ENCODE results near the gene NARF.
"Not testable (repeated sequence)": the region's sequence is repeated elsewhere in the genome, so short reads cannot be mapped to it uniquely, and the experiment has no call there.

The NARF gene

DNA sequence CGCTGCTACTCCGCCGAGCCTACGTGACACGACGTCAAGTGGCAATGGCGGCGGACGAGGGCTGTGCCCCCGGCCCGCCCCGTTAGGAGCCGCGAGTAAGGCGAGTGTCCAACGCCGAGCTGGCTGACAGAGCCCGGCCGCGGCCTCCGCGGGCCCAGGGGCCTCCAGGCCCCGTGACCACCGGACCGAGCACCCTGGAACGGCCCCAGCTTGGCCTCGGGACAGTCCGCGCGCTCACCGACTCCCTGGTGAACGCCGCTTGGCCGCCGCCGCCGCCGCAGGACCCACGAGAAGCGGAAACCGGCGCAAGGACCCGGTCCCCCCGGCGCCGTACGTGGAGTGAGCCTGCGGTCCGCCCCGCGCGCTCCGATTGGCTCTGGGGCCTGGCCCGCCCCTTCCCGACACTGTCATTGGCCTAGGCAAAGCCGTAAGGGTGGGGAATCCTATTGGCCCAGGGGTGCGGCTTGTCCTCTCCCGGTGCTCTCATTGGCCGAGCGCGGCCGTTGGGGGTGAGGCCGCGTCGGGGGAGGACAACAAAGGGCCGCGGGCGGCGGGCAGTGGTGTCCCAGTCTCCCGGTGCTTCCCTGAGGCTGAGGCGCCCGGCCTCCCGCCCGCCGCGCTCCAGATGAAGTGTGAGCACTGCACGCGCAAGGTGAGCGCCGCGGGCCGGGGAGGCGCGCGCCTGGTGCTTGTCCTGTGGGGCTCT, at the start of gene NARF:
NARF (plus strand) TSS at position 563 of the 706 bp plus-strand sequence; CDS start at position 626, 63 bp downstream.
- peak; percentile 93 for DNase-seq (ENCODE audit: low read depth)

DNA sequence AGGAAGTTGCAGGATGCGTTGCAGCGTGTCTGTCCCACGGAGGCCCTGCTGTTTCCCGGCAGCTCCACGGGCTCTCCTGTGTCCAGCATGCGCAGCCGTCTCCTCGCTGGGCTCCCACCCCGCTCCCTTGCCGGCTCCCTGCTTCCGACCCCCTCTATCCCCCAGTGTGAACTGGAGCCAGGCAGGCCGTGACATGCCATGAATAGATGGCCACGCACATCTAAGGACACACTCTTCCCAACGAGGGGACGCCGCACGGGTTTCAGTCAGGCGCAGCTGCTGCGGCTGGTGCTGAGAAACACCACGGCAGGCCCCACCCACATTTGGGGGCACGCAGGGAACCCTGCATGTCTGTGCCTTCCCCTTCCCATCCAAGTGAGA, 49.6 kb upstream of the NARF start:
- DNase-seq (ENCODE audit: low read depth), result no peak

DNA sequence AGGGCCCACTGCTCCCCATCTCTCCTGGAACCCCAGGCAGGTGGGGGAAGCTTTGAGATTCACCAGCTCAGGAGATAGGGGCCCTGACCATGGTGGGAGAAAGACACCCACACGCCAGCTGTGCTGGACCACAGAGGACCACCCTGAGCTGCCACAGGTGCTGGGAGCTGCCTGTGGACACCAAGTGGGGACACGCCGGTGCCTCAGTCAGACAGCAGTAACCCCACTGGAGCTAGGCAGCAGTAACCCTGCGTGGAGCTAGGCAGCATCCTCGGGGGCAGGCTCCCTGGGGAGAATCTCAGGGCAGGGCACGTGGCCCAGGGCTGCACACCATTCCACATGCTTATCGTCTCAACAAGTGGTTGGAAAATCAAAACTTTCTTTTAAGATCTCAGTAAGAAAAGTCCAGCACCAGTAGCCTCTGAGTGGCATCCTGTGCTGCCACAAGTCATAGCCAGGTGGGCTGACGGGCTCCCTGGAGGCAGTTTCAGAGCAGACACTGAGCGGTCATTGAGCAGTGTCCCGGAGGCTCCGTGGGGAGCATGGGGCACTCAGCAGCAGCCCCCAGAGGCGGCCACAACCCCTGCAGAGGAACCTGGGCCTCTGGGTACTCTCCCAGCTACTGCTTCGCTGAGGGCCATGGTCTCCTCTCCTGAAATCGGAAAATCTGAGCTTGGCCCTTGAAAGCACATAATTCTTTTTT, 48.4 kb upstream of the NARF start:
- DNase-seq (ENCODE audit: low read depth), result no peak

DNA sequence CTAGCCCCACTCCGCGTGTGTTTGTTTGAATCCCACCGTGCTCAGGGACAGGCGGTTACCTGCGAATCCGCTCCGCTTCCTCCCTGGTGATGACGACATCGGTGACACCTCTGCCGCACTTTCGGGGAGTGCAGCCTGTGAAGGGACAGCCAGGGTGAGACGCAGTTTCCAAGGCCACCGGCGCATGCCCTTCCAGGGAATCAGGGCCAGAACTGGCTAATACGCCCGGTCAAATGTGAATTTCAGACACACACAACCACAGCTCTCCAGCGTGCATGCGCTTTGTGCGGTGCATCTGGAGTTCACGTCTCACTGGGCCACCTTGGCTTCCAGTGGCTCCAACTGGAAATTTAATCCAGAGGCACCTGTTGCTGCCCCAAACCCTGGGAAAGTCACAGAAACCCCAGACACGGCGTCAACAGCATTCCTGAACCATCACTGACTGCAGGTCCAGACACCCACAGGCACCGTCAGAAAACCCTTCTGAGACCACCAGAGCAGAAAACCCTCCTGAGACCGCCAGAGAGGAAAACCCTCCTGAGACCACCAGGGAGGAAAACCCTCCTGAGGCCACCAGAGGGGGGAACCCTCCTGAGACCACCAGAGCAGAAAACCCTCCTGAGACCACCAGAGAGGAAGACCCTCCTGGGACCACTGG, 47.0 kb upstream of the NARF start:
- DNase-seq (ENCODE audit: low read depth), result no peak

DNA sequence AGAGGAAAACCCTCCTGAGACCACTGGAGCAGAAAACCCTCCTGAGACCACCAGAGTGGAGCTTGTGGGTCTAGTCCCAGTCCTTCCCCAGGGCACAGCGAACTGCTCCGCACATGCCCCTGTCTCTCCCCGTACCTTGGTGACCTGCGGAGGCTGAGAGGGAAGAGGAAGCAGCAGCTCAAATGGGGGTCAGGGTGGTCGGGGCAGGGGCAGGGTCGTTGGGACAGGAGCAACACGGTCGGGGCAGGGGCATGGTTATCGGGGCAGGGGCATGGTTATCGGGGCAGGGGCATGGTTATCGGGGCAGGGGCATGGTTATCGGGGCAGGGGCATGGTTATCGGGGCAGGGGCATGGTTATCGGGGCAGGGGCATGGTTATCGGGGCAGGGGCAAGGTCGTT, 46.5 kb upstream of the NARF start:
- not testable (repeated sequence) for DNase-seq (ENCODE audit: low read depth)

DNA sequence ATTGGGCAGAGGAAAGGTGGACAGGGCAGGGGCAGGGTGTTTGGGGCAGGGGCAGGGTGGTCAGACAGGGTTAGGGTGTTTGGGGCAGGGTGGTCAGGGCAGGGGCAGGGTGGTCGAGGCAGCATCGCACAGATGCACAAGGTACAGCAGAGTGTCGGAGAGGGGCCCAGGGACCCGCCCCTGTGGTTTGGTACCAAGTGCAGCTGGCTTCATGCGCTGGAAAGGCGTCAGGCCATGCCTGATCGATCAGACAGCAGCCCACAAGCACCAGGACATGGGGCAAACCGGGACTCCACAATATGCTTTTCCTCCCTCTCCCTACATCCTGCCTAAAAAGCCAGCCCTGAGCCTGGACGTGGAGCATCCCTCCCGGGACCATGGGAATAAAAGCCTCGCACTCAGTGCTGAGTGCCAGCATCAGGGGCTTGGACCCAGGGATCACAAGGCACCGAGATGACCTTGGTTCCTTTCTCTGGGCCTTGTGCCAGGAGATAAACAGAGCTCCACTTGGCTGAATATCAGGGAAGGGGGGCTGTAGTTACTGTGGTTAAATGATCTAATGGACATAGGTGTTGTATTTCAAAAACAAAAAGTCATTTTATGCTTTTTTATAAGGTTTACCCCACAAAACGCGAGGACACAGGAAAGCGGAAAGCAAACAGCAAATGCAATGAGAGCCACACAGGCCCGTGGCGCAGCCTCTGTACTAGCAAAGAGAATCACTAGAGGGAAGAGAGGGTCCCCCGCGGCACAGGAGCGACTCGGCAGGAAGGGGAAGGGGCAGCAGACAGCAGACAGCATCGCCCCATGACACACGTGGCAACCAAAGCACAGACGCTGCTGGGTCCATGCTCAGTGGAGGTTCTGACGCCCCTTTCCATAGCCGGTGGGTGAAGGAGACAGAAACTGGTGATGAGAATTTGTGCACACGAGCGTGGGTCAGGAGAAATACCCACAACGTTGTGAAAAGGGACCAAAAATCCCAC, 45.7 kb upstream of the NARF start:
- no peak for DNase-seq (ENCODE audit: low read depth)

DNA sequence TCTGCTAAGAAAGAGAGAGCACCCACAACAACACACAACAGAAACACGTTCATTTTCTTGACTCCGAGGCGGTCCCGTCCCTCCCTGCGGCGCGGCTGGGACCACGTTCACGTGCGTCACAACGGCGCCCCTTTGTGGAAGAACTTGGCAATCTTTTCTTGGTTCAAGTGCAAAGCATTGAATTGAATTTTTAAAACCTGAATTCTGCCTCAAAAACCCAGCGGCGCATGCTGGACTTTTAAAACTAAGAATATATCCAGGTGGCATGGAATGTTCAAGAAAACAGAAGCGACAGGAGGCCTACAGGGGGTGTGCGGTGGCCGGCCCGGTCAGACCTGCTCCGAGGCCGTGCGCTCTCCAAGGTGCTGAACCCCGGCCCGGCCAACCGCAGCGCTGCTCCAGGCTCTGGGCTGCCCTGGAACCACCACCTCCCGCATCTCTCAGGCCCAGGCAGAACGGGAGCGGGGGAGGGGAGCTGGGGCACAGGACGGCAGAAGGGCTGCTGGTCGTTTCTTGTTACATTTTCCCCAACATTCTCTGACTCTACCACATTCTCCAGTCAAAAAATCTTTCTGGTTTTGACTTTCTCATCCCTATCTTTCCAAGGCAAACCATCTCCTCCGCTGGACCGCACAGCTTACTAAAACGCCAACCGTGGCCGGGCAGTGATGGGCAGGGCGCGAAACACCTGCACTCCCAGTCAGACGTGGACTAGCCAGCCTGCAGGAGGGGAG, 43.8 kb upstream of the NARF start:
- DNase-seq (ENCODE audit: low read depth), result peak; percentile 48

DNA sequence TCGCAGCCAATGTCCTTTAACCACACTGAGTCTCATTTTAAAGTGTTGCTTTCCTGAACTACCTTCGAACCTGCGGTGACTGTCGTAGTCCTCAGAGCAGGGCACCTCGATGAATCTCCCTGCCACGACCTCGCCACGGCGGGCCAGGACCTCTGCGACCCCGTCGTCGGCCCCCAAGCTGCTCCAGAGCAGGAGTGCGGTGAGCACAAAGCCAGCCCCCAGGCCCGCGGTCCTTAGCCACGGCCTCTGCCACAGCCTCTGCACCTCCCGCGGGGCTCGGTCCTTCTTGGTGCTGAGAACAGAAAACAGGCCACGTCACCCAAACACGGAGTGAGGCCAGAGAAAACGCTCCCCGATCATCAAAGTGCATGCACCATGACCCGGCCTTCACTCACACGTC, 43.2 kb upstream of the NARF start:
- no peak for DNase-seq (ENCODE audit: low read depth)

DNA sequence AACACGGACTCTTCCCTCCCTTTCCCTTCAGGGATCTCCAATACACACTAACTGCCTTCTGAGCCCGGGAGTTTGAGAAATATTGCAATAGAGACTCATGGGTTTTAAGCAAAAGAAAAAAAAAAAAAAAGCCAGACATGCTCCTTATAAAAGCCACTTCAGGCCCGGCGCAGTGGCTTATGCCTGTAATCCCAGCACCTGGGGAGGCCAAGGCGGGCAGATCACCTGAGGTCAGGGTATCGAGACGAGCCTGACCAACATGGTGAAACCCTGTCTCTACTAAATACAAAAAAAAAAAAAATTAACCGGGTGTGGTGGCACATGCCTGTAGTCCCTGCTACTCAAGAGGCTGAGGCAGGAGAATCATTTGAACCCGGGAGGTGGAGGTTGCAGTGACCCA, 42.8 kb upstream of the NARF start:
- no peak for DNase-seq (ENCODE audit: low read depth)

DNA sequence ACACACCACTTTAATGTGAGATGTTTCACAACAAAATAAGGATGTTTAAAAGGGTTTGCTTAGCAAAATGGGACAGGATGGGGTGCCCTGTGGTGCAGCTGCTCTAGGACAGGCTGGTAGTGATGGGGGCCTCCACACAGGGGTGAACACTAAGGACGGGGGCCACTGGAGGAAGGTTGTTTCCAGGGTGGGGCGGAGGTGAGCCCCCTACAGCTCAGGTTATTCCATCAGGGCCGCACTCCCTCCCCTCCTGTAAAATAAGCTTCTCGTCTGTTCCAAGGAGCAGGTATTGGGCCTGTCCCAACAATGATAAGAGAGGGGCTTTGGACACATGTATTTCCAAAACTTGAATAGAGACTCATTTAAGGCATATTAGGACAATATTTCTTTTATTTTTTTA, 42.3 kb upstream of the NARF start:
- DNase-seq (ENCODE audit: low read depth), result no peak

DNA sequence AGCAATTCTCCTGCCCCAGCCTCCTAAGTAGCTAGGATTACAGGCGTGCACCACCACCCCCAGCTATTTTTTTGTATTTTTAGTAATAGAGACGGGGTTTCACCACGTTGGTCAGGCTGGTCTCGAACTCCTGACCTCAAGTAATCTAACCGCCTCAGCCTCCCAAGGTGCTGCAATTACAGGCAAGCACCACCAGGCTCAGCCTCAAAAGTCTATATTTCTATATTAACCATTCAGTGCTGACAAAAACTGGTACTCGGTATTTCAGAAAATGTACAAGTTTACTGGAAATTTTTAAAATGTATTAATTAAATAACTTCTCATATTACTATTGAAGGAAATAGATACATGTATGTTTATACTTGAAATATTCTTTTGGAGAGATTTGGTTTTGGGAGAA, 41.8 kb upstream of the NARF start:
- no peak for DNase-seq (ENCODE audit: low read depth)

DNA sequence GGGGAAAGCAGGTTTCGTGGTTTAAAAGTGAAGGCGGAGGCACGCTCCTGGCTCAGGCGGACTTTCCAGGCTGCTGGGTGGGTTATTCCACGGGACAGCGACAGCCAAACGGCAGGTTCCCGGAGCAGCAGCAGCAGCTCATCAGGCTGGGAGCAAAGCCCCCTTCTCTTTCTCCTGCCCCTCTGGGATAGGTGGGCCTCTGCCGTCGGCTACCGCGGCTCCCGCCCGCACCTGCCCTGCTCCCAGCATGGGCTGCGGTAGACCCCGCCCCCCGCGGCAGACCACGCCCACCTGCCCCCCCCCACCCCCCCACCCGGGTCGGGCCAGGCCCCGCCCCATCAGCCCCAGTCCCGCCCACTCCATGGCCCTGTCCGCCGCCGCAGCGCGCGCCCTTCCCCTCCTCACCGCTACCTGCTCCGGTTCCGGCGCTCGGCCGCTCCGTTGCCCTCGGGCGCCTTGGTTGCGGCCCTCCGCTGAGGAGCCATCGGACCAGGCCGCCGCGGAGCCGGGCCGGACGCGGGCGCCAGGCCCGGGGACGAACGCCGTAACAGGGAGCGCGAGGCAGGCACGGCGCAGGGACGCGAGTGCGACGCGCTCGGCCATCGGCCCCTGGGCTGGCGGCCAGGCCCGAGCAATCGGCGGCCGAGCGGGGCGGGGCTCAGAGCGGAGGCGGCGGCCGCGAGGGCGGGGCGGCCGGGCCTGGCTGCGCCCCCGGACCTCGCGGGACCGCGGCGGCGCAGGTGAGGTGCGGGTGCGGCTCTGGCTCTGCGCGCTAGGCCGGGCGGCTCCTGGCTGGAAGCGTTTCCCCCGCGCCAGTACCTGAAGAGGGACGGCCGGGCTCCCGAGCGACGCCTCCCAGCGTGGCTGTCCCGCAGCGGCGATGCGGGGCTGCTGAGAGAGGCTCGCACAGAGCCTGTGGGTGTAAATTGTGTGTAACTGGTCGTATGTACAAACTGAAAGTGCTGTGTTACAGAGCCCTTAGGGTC, 40.2 kb upstream of the NARF start, which contains the start of the genes HEXD and OGFOD3:
HEXD (plus strand) TSS at position 347 of the 986 bp plus-strand sequence. CDS start 1,453 bp downstream, outside the sequence.
OGFOD3 (minus strand) TSS at position 586 of the 986 bp plus-strand sequence; CDS start at position 485, 101 bp downstream.
- DNase-seq (ENCODE audit: low read depth), result peak; percentile 63

DNA sequence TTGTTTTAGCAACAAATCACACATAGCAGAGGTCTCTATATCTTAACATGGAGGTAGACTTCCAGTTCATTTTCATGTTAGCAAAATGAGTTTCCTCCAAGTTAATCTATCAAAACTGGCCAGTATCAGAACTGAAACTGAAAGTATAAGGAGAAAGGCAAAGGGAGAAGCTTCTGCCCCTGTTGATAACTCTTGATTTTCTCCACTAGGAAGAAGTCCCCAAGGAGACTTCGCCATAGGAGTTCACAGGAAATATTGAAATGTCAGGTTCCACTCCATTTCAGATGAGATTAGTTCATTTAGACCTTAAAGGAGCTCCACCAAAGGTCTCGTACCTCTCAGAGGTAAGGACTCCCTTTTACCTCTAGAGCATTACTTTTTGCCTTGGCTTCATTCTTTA, 39.0 kb upstream of the NARF start:
- no peak for DNase-seq (ENCODE audit: low read depth)

DNA sequence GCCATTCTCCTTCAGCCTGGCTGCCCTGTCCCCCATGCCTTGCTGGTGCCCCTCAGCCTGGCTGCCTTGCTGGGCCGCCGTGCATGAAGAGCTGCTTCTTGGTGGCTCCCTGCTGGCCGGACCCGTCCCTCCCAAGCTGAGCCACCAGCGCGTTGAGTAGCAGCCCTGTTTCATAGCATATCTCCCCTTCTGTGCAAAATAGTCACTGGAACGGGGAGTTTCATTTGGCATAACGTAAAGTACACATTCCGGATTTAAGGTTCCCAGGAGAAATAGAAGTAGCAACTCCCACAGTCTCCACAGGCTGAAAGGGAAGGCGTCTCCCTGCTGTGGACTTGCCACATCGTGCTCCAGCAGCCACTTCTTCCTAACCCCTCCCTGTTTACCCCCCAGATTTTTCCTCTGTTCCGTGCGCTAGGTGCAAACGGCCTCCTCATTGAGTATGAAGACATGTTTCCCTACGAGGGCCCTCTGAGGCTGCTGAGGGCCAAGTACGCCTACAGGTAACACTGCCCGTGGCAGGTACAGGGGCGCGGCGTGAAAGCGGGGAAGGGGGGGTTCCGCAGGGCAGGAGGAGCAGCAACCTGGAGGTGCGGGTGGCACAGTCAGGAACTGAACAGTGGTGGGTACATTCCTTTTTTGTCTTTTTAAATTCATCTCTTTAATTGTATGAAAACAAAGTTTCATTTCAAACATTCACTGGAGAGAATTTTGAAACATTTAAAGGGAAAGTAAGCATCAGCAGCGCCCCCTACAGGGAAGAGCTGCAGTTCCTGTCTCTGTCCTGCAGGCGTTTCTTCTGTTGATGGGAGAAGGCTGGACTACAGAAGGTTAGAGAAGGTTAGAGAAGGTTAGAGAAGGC, 34.3 kb upstream of the NARF start:
- DNase-seq (ENCODE audit: low read depth), result peak; percentile 35

DNA sequence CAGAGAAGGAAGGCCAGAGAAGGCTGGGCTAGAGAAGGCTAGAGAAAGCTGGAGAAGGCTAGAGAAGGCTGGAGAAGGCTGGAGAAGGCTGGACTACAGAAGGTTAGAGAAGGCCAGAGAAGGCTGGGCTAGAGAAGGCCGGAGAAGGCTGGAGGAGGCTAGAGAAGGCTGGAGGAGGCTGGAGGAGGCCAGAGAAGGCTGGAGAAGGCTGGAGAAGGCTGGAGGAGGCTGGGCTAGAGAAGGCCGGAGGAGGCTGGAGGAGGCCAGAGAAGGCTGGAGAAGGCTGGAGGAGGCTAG, 33.7 kb upstream of the NARF start:
- no peak for DNase-seq (ENCODE audit: low read depth)

DNA sequence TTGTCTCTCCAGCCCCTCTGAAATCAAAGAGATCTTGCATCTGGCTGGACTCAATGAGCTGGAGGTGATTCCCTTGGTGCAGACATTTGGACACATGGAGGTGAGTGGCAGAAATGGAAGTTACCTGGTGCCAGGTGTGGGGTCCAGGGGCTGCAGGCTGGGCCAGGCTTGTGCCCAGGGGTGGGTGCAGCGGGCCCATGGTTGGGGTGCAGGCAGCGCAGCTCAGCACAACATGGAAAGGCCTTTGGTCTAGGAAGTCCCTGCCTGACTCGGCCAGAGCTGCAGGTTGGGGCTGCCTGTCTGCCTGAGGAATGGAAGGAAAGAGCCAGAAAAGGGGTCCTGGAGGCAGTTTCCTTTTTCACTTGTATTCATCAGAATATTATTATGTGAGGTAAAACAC, 30.0 kb upstream of the NARF start:
- no peak for DNase-seq (ENCODE audit: low read depth)

DNA sequence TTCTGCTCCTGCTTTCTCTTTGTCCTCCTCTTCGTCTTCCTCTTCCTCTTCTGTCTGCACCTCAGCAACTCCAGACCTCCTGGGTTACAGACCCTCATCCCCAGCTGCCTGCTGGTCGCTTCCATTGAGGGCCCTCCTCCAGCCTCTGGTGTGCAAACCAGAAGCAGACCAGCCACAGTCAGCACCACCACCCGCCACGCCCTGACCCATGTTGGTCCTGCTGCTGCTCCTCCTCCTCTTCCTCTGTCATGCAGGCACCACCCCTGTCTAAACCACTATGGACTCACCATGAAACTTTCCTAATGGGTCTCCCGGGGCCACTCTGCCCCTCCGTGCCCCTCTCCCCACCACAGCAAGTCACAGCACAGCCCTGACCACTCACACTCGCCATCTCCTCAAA, 28.7 kb upstream of the NARF start:
- no peak for DNase-seq (ENCODE audit: low read depth)

DNA sequence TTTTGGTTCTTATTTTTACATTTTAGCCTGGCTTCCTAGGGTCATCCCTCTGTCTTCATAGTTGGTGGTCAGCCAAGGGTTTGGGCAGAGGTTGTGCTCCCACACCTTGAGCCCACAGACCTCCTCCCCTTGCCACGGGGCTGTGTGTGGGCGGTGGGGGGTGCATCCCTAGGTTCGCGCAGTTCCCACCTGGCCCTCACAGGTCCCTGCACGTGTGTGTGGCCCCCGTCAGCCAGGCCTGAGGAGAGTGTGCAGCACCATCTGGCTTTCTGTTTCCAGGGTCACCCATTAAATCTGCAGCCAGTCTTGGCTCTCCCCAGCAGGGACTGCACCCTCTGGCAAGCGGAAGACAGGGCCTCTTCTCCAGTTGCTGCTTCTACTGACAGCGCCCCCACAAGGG, 26.5 kb upstream of the NARF start:
- no peak for DNase-seq (ENCODE audit: low read depth)

DNA sequence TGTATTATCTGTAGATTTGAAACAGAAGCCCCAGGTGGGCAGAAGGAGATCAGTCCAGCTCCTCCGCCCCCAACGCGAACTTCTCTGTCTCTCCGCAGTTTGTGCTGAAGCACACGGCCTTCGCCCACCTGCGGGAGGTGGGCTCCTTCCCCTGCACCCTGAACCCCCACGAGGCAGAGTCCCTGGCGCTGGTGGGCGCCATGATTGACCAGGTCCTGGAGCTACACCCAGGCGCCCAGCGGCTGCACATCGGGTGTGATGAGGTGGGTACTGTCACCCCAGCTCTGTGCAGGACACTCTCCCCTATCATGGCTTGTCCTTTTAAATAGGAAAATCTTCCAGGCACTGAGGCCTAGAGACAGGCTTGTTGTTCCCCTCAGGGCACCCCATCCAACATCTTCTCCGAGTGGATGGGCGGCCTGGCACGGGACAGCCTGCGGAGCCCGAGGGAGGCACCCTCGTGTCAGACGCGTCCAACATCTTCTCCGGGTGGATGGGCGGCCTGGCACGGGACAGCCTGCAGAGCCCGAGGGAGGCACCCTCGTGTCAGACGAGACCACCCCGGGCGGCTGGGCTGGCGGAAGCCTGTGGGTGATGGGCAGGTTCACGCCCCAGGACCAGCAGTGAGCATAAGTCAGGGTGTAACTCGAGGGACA, 24.9 kb upstream of the NARF start:
- no peak for DNase-seq (ENCODE audit: low read depth)

Data from stimulated activated CD8-positive, alpha-beta memory T cell treated with anti-CD3 and anti-CD28 coated beads, Interleukin-12 subunit alpha, Interleukin-12 subunit beta, amount 100 ng/mL, for 1 hour (primary cell).